Thoracic aorta (tissue), 2 donors: Measurements from ENCODE around the gene CARS2. TPM values are rescaled to one million over a fixed set of nuclear protein-coding genes. Genes with fewer than 3 reads are reported as not detected.

ENCODE experiments used
- ATAC-seq: fragments of 150-250 bp; one replicate; pipeline ENCODE4 v1.8.0; 2017; ENCODE audit warnings: low read depth; ENCODE audit not compliant: insufficient number of reproducible peaks, low FRiP score
- DNase-seq: peaks from one replicate; pipeline ENCODE4 v3.0.0-alpha.2; 2020; ENCODE audit warnings: low spot score
- H3K27ac ChIP-seq, 2 donors: fragments of 200-600 bp; sonication (generic); 1 replicate in 1 of 2; 2 replicates in 1 of 2; pipeline ENCODE4 v1.5.1; 2016; ENCODE audit warnings: mild to moderate bottlenecking in 2 of 2, moderate library complexity in 2 of 2
- H3K27me3 ChIP-seq: fragments of 200-600 bp; sonication (generic); replicated peaks from 2 replicates; pipeline ENCODE4 v1.6.0; 2016; ENCODE audit warnings: mild to moderate bottlenecking; ENCODE audit not compliant: insufficient read depth
- H3K36me3 ChIP-seq: fragments of 200-600 bp; sonication (generic); one replicate; pipeline ENCODE4 v1.5.1; 2016
- H3K4me1 ChIP-seq, 2 donors: fragments of 200-600 bp; sonication (generic); 1 replicate in 1 of 2; 2 replicates in 1 of 2; pipeline versions ENCODE4 v1.5.1 to v1.6.0; 2016; ENCODE audit warnings: low read depth in 2 of 2, mild to moderate bottlenecking in 1 of 2; ENCODE audit not compliant: control insufficient read depth in 1 of 2
- H3K4me3 ChIP-seq: fragments of 200-600 bp; sonication (generic); 2 replicates; pipeline ENCODE4 v1.5.1; 2016; ENCODE audit warnings: mild to moderate bottlenecking
- H3K9me3 ChIP-seq: fragments of 200-600 bp; sonication (generic); 2 replicates; pipeline ENCODE4 v1.5.1; 2016
- total RNA-seq, 2 donors: library from RNA; depleted of rRNA; stranded (reverse); fragments of >200 nt; gene quantifications; one replicate each; pipeline versions ENCODE4 v1.1.0 to v1.2.3, GENCODE V29; 2016
- TF ChIP-seq, protein P1 (sequence below): fragments of 200-600 bp; sonication (generic); IDR thresholded peaks from one replicate; pipeline ENCODE4 v1.5.1; 2019; ENCODE audit warnings: antibody characterized with exemption

CARS2 gene
- total RNA-seq, 2 donors from 2014 or later = 45.9 to 70.4 TPM

DNA sequence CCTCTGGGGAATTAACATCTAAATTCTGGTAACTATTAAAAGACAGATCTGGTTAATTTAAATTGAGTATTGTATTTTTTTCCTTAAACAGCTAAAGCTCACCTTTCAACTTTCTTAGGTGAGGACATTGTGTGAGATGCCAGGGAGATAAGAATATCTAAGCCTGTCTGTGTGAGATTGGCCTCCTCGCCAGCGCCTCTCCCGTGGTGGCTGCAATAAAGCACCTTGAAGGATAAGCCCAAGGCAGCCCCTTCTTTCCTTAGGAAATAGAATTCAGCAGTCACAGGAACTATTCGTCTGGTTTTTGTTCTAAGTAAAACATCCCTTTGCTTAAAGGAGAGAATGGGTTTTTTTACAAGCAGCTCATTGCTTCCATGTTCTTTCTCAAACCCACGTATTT, 66.0 kb downstream of the CARS2 start:
- peak overlapping the region in 1 of 2 donors; percentile 18 for H3K27ac ChIP-seq
- peaks cover 69% of the 10 kb centered on the region for H3K36me3 ChIP-seq
- peaks cover 0 to 14% of the 10 kb centered on the region in 2 donors for H3K4me1 ChIP-seq
- TF ChIP-seq, protein P1, sequence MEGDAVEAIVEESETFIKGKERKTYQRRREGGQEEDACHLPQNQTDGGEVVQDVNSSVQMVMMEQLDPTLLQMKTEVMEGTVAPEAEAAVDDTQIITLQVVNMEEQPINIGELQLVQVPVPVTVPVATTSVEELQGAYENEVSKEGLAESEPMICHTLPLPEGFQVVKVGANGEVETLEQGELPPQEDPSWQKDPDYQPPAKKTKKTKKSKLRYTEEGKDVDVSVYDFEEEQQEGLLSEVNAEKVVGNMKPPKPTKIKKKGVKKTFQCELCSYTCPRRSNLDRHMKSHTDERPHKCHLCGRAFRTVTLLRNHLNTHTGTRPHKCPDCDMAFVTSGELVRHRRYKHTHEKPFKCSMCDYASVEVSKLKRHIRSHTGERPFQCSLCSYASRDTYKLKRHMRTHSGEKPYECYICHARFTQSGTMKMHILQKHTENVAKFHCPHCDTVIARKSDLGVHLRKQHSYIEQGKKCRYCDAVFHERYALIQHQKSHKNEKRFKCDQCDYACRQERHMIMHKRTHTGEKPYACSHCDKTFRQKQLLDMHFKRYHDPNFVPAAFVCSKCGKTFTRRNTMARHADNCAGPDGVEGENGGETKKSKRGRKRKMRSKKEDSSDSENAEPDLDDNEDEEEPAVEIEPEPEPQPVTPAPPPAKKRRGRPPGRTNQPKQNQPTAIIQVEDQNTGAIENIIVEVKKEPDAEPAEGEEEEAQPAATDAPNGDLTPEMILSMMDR = no peak
- ATAC-seq = no peak
- H3K4me3 ChIP-seq = no peak overlapping the region
- H3K9me3 ChIP-seq = no peaks in the 10 kb centered on the region
- DNase-seq = no peak
- no peaks in the 10 kb centered on the region for H3K27me3 ChIP-seq

DNA sequence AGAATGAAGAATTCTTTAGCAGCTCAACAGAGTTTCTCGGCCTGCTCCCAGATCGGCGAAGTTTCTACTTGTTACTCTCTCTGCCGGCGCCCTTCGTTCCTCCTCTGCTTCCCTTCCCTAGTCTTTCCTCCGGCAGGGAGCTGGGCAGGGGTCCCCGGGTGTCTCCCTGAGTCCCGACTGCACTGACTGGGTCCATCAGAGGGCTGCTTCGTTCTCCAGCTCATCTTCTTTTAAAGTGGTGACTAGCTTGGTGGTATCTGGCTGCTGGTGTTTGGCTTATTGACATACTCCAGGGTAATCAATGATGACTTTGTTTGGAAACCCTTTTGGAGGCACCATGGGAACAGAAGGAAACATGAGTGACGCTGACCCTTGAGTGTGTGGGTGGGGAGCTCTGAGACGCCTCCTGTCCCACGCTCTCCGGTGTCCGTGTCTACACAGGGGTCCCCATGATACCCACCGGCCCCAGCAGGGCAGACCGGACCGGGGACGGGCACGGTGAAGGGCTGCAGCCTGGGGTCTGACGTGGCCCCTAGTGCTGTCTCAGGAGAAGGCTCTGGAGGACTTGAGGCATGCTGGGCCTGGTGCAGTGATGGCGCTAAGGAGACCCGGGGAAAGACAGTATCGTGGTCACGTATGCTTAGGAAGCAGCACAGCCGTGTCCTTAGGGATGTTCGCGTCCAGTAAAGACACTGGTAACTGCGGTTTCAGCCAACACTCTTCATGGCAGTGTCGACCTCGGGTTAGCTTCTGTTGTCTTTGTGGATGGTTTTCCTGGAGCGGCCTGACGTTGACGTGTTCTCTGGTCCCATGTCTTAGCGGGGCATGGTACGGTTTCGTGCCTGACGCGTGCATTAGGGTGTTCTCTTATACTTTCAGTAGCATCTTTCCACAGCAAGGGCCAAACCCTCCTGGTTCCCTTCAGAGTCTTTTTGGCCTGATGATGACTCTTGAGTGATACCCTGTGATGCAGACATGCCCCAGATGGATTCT, 66.8 kb downstream of the CARS2 start:
- no peak for DNase-seq

DNA sequence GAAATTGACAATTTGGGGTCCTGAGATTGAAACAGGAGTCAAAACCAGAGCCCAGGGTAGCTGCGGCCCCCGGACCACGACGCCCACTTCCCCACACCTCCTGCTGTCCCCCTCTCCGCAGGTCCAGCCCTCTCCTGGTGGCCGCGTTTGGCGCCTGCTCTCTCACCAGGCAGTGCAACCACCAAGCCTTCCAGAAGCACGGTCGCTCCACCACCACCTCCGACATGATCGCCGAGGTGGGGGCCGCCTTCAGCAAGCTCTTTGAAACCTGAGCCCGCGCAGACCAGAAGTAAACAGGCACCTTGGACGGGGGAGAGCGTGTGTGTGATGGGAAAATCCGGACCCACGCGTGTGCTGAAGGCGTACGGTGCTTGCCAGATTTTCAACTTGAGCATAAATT, 67.7 kb downstream of the CARS2 start:
- TF ChIP-seq, protein P1 = no peak
- H3K36me3 ChIP-seq = peaks cover 70% of the 10 kb centered on the region
- ATAC-seq = no peak

More for the DNA sequence above, 66.8 kb downstream of the CARS2 start:
- peaks cover 76% of the 10 kb centered on the region for H3K36me3 ChIP-seq
- no peaks in the 10 kb centered on the region for H3K9me3 ChIP-seq
- H3K4me3 ChIP-seq = no peak overlapping the region
- peaks cover 0 to 8% of the 10 kb centered on the region in 2 donors for H3K4me1 ChIP-seq
- no peaks in the 10 kb centered on the region for H3K27me3 ChIP-seq
- no peak for ATAC-seq
- H3K27ac ChIP-seq = no peak overlapping the region
- TF ChIP-seq, protein P1 = no peak

DNA sequence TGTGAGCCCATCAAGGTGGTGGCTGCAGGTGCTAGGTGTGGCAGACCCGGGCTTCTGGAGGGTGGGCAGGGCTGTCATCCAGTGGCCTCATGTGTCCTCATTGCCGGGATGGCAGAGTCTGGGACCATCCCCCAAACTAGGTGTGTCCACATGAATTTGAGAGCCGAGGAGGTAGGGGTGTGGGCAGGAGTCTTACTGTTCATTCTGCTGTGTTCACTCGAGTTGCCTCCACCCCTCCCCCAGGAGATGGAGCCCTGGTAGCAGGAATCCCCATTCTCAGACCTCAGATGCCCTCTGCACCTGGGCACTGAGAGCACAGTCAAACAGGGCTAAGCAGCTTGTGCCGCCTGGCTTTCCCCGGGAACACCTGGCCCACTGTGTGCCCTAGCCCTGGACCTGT, 68.2 kb downstream of the CARS2 start:
- Histone ChIP-seq H3K4me1 (peaks cover 0 to 8% of the 10 kb centered on the region in 2 donors), H3K27me3 (no peaks in the 10 kb centered on the region), H3K9me3 (no peaks in the 10 kb centered on the region), H3K4me3 (no peak overlapping the region), H3K36me3 (peaks cover 68% of the 10 kb centered on the region), H3K27ac (no peak overlapping the region)
- no peak for DNase-seq
- ATAC-seq = no peak
- TF ChIP-seq, protein P1 = no peak

More for the DNA sequence above, 67.7 kb downstream of the CARS2 start:
- no peak overlapping the region for H3K4me3 ChIP-seq
- H3K9me3 ChIP-seq = no peaks in the 10 kb centered on the region
- peaks cover 0 to 8% of the 10 kb centered on the region in 2 donors for H3K4me1 ChIP-seq
- no peaks in the 10 kb centered on the region for H3K27me3 ChIP-seq
- no peak overlapping the region for H3K27ac ChIP-seq
- no peak for DNase-seq

DNA sequence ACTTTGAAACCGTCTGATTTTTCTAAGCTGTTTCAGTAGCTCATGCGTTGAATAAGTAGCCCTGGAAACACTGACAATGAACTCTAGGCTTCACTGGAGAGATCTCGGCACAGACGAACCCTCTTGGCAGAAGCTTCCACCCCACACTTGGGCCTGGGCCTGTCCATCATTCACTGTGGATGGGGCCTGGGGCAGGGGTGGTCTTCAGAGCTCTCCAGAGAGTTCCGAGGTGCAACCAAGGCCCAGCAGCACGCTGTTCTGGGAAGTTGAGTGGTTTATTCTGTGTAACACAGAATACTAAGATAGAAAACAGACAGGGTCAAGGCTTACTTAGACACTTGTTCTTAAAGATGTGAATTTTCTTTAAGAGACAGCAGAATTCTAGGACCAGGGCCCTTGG, 68.6 kb downstream of the CARS2 start:
- Histone ChIP-seq H3K27ac (no peak overlapping the region), H3K9me3 (no peaks in the 10 kb centered on the region), H3K4me1 (peaks cover 0 to 8% of the 10 kb centered on the region in 2 donors), H3K27me3 (no peaks in the 10 kb centered on the region), H3K36me3 (peaks cover 65% of the 10 kb centered on the region), H3K4me3 (no peak overlapping the region)
- TF ChIP-seq, protein P1 = no peak
- ATAC-seq (no peak), DNase-seq (no peak)
